Heart left ventricle (tissue), 16 donors: Measurements from ENCODE around the gene LRRC41. TPM values are rescaled to one million over a fixed set of nuclear protein-coding genes. Genes with fewer than 3 reads are reported as not detected.
A peak's percentile ranks its signal among the peaks of the same experiment; 100 is the strongest.

Source experiments
- ATAC-seq, 4 donors: fragments of 200-7000 bp; cut with Tn5 transposase; one replicate each; pipeline ENCODE4 v1.9.1; 2020 to 2022; ENCODE audit warnings: moderate library complexity in 4 of 4, mild to moderate bottlenecking in 3 of 4, moderate number of reproducible peaks in 1 of 4
- DNase-seq, 5 donors: peaks; one replicate each; pipeline ENCODE4 v3.0.0-alpha.2; 2020
- H3K27ac ChIP-seq, 12 donors: fragments of 200-600 bp; sonication (generic) in 4 of 12; one replicate each; pipeline versions ENCODE4 v1.5.0 to v1.8.0; 2016 to 2022; ENCODE audit warnings: mild to moderate bottlenecking in 2 of 12
- H3K27me3 ChIP-seq, 9 donors: fragments of 200-600 bp; sonication (generic) in 2 of 9; one replicate each; pipeline versions ENCODE4 v1.5.1 to v1.8.0; 2016 to 2022; ENCODE audit warnings: mild to moderate bottlenecking in 3 of 9
- H3K36me3 ChIP-seq, 9 donors: fragments of 200-600 bp; sonication (generic) in 2 of 9; one replicate each; pipeline versions ENCODE4 v1.5.0 to v1.8.0; 2018 to 2022; ENCODE audit warnings: mild to moderate bottlenecking in 2 of 9
- H3K4me1 ChIP-seq, 12 donors: fragments of 200-600 bp; sonication (generic) in 4 of 12; one replicate each; pipeline versions ENCODE4 v1.5.0 to v1.8.0; 2016 to 2022; ENCODE audit warnings: mild to moderate bottlenecking in 3 of 12
- H3K4me3 ChIP-seq, 12 donors: fragments of 200-600 bp; sonication (generic) in 4 of 12; one replicate each; pipeline versions ENCODE4 v1.5.0 to v1.8.0; 2017 to 2022; ENCODE audit warnings: mild to moderate bottlenecking in 9 of 12, moderate library complexity in 4 of 12
- H3K9me3 ChIP-seq, 12 donors: fragments of 200-600 bp; sonication (generic) in 4 of 12; one replicate each; pipeline versions ENCODE4 v1.5.0 to v1.8.0; 2016 to 2022; ENCODE audit warnings: mild to moderate bottlenecking in 1 of 12
- POLR2A ChIP-seq, 2 donors: fragments of 450-650 bp; IDR thresholded peaks; one replicate each; pipeline ENCODE4 v1.6.1; 2017; ENCODE audit warnings: antibody characterized with exemption in 2 of 2, mild to moderate bottlenecking in 2 of 2, moderate library complexity in 2 of 2
- whole genome bisulfite sequencing, 4 donors: extraction: QIAGEN DNeasy Blood & Tissue Kit in 2 of 4; methylation state at CpG; one replicate each; pipeline versions ENCODE4 v1.1.5 to v1.1.7; 2013 to 2018; 5-methylcytosine and 5-hydroxymethylcytosine counted together
- intact Hi-C, 10 donors: fragments of 100-400 bp; cut with DNase I; formaldehyde crosslinking; loops; one replicate each; pipeline versions ENCODE4 v1.11.1 to v1.14.2; 2022
- polyA plus RNA-seq, 2 donors: library from polyadenylated mRNA; stranded (reverse); fragments of 200-250 nt; gene quantifications; one replicate each; pipeline ENCODE4 v1.2.3, GENCODE V29; 2013
- total RNA-seq, 9 donors: library from RNA; depleted of rRNA in 2 of 9; stranded (reverse); fragments of >200 nt in 2 of 9; fragmentation: NEBNext Ultra II Directional in 3 of 9; extraction: Animal tissue kit (Norgen Biotek cat#: 25700) in 3 of 9; gene quantifications; one replicate each; pipeline versions ENCODE4 v1.1.0 to v1.2.4, GENCODE V29; 2016 to 2023
- TF ChIP-seq, protein P1 (sequence below), 12 donors: fragments of 200-600 bp; sonication (generic) in 4 of 12; IDR thresholded peaks; one replicate each; pipeline versions ENCODE4 v1.5.0 to v1.8.0; 2018 to 2022; ENCODE audit warnings: antibody characterized with exemption in 12 of 12, mild to moderate bottlenecking in 5 of 12
- donor health status: ischemic (EF 13 %, LVEDD 7.1; RV severe dilation, severe dysfunction).
- donor health status: healthy with polysubstance abuse.
- donor health status: DM: no; HTN: yes; CAD: no.
- donor health status: DM: no; HTN: no; CAD: no.
- donor health status: ischemic (EF 25% LVEDD 6.9; RV normal size, moderate dysfunction).
- donor health status: ischemic (EF 25% LVEDD 5.7; RV mildly dilated, moderate dysfunction).
- donor health status: healthy.
- donor health status: DM: yes; HTN: yes; CAD: no.
- donor health status: ischemic (EF 35%, LVEDD 5.7; RV mildly dilated, moderate dysfunction).
- donor health status: nonischemic (EF 11% LVEDD 7.7; RV severe dilation, severe dysfunction).
- donor health status: DM: yes; HTN: yes; CAD: no.
- donor health status: PGD.
- donor health status: ischemic (EF 29% LVEDD 5.4; RV normal size, mild dysfunction).
- donor health status: nonischemic (EF 23%, LVEDD 6.1; RV moderate dilation, normal function).

Gene LRRC41
- total and polyA plus RNA-seq, 11 donors, result 17.4 to 60.5 (median 44.1) TPM

DNA sequence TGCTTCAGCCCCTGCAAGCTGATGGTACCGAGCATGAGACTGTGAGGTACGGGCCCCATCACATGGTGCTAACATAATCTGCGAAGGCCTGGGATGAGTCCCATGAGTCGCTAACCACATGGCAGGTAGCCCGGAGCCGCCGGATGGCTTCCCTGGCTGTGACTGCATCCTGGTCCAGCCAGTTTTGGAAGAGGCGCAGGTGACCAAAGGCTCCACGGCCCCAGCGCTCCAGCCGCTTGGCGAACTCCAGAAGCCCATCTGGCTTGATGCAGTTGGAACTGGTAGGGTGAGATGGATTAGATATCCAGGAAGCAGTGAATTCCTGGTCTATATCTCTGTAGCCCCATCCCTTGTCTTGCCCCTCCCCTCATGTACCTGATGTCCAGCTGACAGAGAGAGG, 24.6 kb downstream of the LRRC41 start:
- no peak for DNase-seq
- no peak overlapping the region for H3K27ac ChIP-seq
- TF ChIP-seq, protein P1, sequence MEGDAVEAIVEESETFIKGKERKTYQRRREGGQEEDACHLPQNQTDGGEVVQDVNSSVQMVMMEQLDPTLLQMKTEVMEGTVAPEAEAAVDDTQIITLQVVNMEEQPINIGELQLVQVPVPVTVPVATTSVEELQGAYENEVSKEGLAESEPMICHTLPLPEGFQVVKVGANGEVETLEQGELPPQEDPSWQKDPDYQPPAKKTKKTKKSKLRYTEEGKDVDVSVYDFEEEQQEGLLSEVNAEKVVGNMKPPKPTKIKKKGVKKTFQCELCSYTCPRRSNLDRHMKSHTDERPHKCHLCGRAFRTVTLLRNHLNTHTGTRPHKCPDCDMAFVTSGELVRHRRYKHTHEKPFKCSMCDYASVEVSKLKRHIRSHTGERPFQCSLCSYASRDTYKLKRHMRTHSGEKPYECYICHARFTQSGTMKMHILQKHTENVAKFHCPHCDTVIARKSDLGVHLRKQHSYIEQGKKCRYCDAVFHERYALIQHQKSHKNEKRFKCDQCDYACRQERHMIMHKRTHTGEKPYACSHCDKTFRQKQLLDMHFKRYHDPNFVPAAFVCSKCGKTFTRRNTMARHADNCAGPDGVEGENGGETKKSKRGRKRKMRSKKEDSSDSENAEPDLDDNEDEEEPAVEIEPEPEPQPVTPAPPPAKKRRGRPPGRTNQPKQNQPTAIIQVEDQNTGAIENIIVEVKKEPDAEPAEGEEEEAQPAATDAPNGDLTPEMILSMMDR (IDR thresholded peaks at IDR 0.05), result no peak
- TF ChIP-seq POLR2A (IDR thresholded peaks at IDR 0.05), result no peak
- intact Hi-C loops, result no loop called here
- peaks cover 0 to 67% (median 60%) of the 10 kb centered on the region in 9 donors for H3K36me3 ChIP-seq
- no peak overlapping the region for H3K4me3 ChIP-seq
- H3K27me3 ChIP-seq, result no peaks in the 10 kb centered on the region
- H3K4me1 ChIP-seq, result peaks cover 0 to 2% (median 0%) of the 10 kb centered on the region in 12 donors
- no peak for ATAC-seq
- WGBS, 4 donors, result 81 to 91% (median 87%) methylated on average over 7 to 12 of the region's 12 CpGs
- H3K9me3 ChIP-seq, result no peaks in the 10 kb centered on the region

DNA sequence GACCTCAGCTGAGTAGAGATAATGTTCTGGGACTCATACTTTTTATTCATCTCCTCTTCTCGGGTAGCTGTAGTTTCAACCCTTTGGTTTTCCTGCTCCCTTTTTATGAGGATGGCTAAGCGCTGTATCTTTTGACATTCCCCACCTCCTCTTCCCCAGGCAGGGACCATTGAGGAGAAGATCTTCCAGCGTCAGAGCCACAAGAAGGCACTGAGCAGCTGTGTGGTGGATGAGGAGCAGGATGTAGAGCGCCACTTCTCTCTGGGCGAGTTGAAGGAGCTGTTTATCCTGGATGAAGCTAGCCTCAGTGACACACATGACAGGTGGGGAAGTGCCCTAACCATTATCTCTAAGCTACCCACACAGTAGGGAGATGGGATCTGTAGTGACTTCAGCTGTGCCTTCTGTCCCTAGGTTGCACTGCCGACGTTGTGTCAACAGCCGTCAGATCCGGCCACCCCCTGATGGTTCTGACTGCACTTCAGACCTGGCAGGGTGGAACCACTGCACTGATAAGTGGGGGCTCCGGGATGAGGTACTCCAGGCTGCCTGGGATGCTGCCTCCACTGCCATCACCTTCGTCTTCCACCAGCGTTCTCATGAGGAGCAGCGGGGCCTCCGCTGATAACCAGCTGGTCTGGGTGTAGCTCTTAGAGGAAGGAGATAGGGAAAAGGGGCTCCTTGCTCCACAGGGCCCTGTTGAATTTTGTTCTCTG, 25.6 kb downstream of the LRRC41 start:
- 66 to 72% (median 69%) methylated on average over 13 to 14 of the region's 14 CpGs for WGBS, 4 donors
- DNase-seq (no peak), ATAC-seq (peak in 1 of 4 donors; percentile 21)
- no peaks in the 10 kb centered on the region for H3K27me3 ChIP-seq
- H3K4me3 ChIP-seq, result no peak overlapping the region
- H3K4me1 ChIP-seq, result no peaks in the 10 kb centered on the region
- intact Hi-C loops, result no loop called here
- H3K36me3 ChIP-seq, result peaks cover 0 to 59% (median 50%) of the 10 kb centered on the region in 9 donors
- no peak overlapping the region for H3K27ac ChIP-seq
- H3K9me3 ChIP-seq, result no peaks in the 10 kb centered on the region
- TF ChIP-seq POLR2A (IDR thresholded peaks at IDR 0.05), result no peak
- TF ChIP-seq, protein P1 (IDR thresholded peaks at IDR 0.05), result no peak

DNA sequence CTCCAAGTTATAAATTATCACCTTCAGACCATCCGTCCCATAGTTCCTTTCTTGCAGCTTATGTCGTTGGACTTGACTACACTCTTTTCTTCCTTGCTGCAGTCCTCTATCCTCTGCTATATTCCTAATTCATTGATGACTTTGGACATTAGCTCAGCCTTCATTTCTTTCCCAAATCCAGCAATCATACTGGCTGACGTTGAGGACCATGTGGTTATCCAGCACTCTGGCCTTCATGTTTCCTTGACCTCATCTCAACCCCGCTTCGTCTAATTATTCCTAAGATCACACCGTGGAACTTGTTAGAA, 28.4 kb downstream of the LRRC41 start:
- no peak for DNase-seq
- H3K27ac ChIP-seq, result no peak overlapping the region
- intact Hi-C loops, result no loop called here
- WGBS, 4 donors, result 89 to 92% (median 90%) methylated on average over 6 of the region's 6 CpGs
- no peaks in the 10 kb centered on the region for H3K27me3 ChIP-seq
- H3K36me3 ChIP-seq, result peaks cover 0 to 33% (median 26%) of the 10 kb centered on the region in 9 donors
- no peak for ATAC-seq
- no peaks in the 10 kb centered on the region for H3K9me3 ChIP-seq
- TF ChIP-seq POLR2A (IDR thresholded peaks at IDR 0.05), result no peak
- TF ChIP-seq, protein P1 (IDR thresholded peaks at IDR 0.05), result no peak
- H3K4me1 ChIP-seq, result no peaks in the 10 kb centered on the region
- H3K4me3 ChIP-seq, result no peak overlapping the region

DNA sequence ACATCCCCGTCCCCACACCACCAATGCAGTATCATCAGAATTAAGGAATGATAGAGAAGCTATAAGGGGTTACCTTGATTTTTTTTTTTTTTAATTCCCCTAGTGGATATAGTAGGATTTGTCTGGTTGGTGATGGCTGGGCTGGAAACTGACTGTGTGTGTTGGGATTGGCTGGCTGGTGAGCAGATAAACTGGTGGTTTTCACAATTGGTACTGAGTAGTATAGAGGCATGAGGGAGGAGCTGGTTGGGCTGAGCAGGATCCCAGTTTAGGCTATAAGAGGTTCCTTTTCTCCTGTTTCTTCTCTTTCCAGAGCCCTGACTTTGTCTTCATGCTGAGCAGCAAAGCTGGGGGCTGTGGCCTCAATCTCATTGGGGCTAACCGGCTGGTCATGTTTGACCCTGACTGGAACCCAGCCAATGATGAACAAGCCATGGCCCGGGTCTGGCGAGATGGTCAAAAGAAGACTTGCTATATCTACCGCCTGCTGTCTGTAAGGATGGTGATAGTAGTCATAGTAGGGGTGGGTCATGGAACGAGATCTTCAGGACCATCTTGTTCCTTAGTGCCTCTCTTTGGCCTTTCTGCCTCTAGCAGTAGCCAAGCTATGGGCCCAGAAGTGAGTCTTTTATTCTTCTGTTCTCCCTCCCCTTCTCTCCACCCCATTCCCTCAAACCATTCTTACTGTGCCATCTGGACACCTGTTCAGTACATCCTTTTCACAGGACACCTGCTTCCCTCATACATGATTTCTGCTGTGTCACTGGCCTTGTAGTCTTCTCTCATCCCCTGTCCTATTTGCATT, 29.0 kb downstream of the LRRC41 start:
- H3K36me3 ChIP-seq, result peaks cover 0 to 28% (median 21%) of the 10 kb centered on the region in 9 donors
- intact Hi-C loops, result no loop called here
- DNase-seq (no peak), ATAC-seq (peak in 1 of 4 donors; percentile 8)
- TF ChIP-seq, protein P1 (IDR thresholded peaks at IDR 0.05), result no peak
- TF ChIP-seq POLR2A (IDR thresholded peaks at IDR 0.05), result no peak
- no peaks in the 10 kb centered on the region for H3K9me3 ChIP-seq
- H3K4me3 ChIP-seq, result no peak overlapping the region
- H3K27ac ChIP-seq, result no peak overlapping the region
- WGBS, 4 donors, result 89 to 99% (median 96%) methylated on average over 6 of the region's 6 CpGs
- no peaks in the 10 kb centered on the region for H3K4me1 ChIP-seq
- no peaks in the 10 kb centered on the region for H3K27me3 ChIP-seq
